ENCODE results near the gene IFNAR2.

GRCh38 chr21:33187276-33187675, 42.5 kb upstream of the IFNAR2 start:
- TF ChIP-seq, protein P1, sequence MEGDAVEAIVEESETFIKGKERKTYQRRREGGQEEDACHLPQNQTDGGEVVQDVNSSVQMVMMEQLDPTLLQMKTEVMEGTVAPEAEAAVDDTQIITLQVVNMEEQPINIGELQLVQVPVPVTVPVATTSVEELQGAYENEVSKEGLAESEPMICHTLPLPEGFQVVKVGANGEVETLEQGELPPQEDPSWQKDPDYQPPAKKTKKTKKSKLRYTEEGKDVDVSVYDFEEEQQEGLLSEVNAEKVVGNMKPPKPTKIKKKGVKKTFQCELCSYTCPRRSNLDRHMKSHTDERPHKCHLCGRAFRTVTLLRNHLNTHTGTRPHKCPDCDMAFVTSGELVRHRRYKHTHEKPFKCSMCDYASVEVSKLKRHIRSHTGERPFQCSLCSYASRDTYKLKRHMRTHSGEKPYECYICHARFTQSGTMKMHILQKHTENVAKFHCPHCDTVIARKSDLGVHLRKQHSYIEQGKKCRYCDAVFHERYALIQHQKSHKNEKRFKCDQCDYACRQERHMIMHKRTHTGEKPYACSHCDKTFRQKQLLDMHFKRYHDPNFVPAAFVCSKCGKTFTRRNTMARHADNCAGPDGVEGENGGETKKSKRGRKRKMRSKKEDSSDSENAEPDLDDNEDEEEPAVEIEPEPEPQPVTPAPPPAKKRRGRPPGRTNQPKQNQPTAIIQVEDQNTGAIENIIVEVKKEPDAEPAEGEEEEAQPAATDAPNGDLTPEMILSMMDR (conservative IDR thresholded peaks at IDR 0.05; ENCODE audit: low read depth, low read length): no peak
- no peak for TF ChIP-seq EZH2 (IDR thresholded peaks at IDR 0.05; ENCODE audit: borderline replicate concordance, low read depth, low read length, poor library complexity, severe bottlenecking)

All from A673 (cell line).